Activated CD4-positive, alpha-beta T cell treated with anti-CD3 and anti-CD28 coated beads for 24 hours (primary cell): ENCODE results near the gene DNAJC5G.
"Not testable (repeated sequence)": the region's sequence is repeated elsewhere in the genome, so short reads cannot be mapped to it uniquely, and the experiment has no call there.

ENCODE experiments used
- DNase-seq, 2 donors: peaks; one replicate each; pipeline ENCODE4 v3.0.0-alpha.2; 2020; ENCODE audit warnings: low read depth in 2 of 2

Gene DNAJC5G

DNA sequence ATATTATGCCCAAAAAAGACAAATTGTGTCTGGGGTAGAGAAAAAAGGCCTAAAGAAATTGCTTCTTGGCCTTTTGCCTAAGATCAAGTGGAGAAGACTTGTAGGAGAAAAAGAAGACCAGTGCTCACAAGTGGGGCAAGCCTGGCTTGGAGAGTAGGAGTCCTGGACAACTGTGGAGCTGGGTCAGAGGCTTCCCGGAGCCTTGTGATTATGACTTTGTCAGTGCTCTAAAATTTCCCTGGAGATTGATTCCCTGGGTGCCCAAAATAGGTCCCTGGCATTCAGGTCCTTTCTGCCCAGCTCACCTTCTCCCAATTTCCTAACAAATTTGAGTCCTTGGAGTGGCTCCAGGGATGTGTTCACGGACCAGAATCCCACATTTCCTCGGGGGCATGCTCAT is 6.2 kb downstream of the DNAJC5G start:
- no peak for DNase-seq

DNA sequence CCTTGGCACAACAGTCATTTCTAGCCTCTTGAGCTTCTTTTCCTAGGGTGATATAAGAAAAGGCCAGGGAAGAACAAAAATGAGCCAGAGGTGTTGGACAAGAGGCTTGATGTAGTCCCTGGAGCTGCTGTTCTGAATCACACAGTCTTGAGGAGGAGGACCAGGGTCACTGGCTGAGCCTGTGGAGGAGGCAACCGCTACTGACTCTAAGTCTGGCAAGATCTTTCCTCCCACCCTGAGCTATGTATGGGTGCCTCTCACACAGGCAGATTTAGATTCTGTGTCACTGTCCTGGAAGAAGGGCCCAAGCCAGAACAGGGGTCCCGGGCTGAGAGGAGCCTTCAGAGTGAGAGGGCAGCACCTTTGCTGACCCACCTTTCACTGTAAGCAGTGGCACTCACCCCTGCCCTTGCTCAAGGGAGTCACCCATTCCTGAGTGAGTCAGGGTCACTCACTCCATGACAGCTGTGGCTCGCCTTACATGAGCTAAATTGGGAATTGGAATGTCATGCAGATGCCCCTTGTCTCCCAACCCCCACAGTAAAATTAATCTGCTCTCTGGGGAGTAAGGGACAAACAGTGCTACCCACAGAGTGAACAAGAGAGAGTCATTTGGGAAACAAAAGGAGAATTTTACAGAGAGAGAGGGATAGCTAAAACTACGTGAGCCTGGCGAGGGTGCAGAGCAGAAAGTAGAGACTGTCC is 6.8 kb downstream of the DNAJC5G start, which contains the start of gene TRIM54:
TSS of gene TRIM54 (plus strand) at position 575 of the 705 bp plus-strand sequence. CDS start 303 bp downstream, outside the sequence.
- no peak for DNase-seq

DNA sequence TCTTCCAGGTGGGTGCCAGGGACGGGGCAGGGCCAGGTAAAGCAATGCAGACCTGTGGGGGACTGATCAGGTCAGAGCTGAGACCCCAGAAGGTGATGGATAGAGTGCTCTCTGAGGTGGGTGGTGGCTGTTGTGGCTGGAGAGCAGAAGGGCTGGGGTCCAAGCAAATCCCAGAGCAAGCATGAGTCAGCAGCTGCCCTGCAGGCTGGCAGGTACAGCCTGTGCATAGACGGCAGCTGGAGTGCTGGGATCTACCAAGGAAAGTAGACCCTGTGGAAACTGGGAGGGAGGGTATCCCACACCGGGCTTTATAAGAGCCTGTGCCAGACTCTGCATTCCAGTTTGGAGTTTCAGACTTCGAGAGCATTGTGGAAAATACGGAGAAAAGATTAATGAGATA is 7.7 kb downstream of the DNAJC5G start:
- DNase-seq: no peak

DNA sequence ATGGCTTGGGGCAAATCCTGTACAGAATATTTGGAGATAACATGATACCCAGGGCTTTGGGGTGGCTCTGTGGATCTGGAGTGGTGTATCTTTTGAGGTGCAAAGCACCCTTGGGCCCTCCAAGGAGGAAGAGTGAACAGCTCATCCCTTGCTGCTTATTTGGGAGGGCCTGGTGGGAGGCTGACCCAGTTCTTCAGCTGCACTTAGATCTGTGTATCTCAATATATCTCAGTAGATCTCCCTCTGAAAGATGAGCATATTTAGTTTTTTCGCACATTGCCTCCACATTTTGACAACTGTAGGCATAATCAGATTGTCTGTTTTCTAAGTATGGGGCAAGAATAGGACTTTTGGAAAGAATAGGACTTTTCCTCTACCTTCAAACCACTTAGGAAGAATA is 9.8 kb downstream of the DNAJC5G start:
- DNase-seq: no peak

DNA sequence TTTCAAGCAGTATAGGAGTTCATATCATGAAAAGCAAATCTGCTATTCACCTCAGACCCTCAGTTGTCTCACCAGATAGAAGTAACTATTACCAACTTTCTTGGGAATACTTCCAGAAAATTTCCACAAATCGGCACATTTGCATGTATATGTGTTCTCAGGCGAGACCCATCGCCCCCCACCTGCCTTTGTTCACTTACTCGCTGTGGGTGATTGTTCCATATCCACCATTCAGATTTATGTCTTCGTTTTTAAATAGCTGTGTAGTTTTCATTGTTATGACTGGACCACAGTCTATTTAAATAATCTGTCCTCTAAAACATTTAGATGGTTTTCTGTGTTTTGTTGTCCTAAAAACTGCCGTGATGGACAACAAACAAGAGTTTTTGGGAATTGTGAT is 10.2 kb downstream of the DNAJC5G start:
- no peak for DNase-seq

DNA sequence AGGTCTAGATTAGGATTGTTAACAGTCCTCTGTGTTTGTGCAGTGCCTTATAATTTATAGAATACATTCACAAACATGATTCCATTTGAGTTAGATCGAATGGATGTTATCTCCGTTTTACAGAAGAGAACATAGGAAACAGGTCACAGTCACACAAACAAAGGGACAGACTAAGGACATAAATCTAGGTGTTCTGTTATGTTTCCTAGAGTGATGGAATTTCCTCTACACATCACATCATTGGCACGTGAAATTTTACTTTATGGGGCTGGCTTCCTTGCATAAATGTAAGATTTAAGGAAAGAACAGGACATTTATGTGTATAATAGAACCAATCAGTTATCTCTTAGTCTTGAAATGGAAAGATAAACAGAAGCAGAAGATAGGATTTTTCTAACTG is 13.4 kb downstream of the DNAJC5G start:
- no peak for DNase-seq

DNA sequence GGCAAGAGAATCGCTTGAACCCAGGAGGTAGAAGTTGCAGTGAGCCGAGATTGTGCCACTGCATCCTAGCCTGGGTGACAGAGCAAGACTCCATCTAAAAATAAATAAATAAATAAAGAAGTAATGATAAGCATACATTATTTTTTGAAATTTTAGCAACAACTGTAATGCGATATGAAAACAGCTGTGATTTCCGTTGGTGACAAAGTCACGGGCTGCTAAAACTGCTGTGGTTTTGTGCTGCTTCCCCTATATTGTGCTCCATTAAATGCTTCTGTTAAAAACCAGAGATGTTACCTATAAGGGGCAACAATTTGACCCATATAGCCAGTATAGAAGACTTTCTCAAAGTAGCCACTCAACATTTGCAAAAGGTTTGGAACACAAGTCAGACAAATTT is 15.3 kb downstream of the DNAJC5G start:
- DNase-seq: no peak

DNA sequence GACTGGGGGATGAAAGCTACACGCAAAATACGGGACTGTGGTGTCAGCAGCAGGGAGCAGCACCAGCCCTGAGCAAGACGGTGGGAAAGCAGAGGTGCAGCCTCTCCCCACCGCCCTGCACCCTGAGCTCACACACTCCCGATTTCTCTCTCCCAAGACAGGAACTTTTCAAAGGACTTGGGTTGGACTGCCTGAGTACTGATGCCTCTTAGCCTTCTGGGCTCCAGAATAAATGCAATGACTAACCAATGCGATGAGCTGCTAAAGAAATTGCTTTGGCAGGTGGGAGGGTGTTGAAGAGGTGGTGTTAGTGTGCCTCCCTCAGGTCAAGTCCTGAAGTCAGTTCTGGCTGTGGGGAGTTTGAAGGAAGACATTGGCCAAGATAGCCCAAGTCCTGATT is 16.6 kb downstream of the DNAJC5G start:
- DNase-seq: no peak

DNA sequence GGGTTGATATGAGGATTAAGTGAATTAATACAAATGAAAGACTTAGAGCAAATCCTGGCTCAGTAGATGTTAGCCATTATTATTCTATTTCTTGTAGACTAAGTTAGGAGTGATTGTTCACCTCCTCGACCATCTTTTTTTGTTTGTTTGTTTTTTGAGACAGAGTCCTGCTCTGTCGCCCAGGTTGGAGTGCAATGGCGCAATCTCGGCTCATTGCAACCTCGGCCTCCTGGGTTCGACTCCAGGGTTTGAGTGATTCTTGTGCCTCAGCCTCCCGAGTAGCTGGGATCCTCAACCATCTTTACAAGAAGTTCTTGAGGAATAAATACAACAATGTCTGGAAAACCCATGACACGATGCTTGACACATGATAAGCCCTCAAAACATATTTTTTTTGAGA is 19.7 kb downstream of the DNAJC5G start:
- no peak for DNase-seq

DNA sequence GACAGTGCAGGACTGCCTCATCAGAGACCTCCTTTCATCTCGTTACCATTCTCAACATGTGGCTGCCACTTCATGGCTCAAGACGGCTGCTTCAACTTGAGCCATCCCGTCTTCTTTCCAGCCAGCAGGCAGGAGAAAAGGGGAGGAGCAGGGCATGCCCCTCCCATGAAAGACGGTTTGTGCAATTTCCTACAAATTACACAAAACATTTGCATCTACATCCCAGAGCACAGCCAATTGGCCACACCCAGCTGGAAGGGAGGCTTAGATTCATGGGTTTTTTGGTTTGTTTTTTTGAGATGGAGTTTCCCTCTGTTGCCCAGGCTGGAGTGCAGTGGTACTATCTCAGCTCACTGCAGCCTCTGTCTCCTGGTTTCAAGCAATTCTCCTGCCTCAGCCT is 21.2 kb downstream of the DNAJC5G start:
- DNase-seq: no peak

DNA sequence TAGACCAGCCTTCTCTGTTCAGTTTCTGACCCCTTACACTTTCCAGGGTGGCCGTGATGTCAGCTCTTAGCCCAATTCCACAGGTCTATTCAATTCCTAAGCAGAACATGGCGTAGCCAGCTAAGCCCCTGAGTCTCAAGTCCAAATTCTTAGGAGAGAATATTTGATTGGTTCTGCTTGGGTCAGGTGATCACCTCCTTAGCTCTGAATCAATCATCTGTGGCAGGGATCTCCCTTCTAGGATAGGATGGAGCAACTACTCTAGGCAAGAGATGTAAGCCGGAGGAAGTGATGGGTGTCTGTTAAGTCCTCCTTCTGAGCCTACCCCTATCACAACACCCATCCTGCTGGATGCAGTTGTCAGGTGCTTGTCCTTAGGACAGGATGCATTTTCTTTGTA is 22.0 kb downstream of the DNAJC5G start:
- DNase-seq: no peak

DNA sequence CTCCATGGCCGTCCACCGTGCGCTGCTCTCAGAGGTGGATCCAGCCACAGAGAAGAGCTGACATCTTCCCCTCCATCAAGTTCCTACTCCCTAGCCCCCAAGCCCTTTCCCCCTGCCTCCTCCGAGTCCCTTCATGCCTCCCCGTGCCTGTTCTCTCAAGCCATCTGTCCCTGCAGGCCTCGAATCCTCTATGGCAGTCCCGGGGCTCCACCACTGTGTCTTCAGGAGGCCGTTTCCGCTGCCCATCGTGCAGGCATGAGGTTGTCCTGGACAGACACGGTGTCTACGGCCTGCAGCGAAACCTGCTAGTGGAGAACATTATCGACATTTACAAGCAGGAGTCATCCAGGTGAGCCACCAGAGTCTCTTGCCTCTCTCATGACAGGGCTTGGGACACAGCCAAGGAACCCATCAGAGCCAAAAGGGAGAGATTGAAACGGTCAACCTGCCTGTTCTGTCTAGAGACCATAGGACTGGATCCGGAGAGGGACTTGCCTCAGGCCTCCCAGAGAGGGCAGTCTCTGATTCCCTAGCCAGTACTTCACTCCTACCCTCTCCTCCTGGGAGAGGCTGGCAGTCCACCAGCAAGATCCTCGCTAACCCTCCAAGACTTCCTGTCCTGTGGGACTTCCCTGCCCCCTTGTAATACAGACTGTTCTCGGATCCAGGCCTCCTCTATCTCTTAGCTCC is 23.3 kb downstream of the DNAJC5G start:
- no peak for DNase-seq

DNA sequence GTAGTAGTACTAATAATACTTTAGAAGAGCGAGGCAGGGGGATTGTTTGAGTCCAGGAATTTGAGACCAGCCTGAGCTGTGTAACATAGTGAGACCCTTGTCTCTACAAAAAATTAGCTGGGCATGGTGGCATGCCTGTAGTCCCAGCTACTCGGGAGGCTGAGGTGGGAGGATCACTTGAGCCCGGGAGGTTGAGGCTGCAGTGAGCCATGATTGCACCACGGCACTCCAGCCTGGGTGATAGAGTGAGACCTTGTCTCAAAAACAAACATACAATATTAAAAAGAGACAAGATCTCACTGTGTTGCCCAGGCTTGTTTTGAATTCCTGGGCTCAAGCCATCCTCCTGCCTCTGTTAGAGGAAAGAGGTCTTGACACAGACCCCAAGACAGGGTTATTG is 25.4 kb downstream of the DNAJC5G start:
- DNase-seq: not testable (repeated sequence)

DNA sequence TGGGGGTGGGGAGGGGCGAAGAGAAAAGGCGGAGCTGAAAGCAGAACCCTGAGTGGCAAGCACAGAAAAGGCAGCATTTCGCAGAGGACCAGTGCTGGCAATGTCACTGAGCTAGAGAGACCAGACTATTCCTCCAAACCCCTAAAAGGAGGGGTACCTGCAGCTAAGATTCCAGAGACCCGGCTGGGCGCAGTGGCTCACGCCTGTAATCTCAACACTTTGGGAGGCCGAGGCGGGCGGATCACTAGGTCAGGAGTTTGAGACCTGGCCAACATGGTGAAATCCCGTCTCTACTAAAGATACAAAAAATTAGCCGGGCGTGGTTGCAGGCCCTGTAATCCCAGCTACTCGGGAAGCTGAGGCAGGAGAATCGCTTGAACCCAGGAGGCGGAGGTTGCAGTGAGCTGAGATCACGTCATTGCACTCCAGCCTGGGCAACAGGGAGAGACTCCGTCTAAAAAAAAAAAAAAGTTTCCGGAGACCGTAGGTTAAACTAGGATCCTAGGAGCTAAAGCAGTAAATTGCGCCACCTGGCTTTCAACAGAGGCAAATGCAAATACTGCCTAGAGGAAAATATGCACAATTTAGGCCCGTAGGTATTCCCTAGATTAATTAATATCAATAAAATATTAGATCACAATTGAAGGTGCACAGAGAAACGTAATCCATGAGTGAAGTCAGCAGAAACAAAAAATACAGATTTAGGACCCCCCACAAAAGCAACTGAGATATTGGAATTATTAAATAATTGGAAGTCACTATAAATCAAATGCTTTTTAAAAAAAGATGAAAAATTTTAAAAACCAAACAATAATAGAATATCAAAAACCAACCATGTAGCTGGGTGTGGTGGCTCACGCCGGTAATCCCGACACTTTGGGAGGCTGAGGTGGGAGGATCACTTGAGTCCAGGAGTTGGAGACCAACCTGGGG is 28.1 kb downstream of the DNAJC5G start:
- DNase-seq: peak in 1 of 2 donors; percentile 25

DNA sequence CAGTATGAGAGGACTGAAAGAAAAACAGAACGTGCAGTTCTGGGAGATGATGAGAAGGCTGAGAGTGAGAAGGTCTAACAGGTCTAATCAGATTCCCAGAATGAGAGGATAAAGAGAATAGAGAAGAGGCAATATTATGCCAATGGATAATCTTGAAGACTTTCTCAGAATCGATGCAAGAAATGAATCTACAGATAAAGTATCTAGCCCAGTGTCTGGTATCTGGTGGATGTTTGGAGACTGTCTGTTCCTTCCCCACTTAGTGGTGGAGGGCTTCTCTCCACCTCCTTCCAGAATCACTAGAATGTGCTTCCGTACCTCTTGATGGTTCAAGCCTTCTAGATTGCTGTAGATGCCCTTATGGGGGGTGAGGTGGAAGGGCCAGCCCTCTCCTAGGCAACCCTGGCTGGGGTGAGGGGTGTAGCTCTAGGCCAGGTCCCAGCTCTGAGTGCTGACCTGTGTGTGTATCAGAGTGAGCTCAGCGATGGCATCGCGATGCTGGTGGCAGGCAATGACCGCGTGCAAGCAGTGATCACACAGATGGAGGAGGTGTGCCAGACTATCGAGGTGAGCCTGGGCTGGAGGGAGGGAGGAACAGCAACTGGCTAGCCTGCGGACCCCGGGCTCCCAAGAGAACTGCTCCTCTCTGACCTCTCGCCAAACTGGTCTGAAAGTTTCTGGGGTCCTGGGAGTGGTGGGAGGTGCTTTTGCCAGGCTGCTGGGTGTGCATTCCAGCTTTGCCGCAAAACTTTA is 29.4 kb downstream of the DNAJC5G start:
- no peak for DNase-seq

DNA sequence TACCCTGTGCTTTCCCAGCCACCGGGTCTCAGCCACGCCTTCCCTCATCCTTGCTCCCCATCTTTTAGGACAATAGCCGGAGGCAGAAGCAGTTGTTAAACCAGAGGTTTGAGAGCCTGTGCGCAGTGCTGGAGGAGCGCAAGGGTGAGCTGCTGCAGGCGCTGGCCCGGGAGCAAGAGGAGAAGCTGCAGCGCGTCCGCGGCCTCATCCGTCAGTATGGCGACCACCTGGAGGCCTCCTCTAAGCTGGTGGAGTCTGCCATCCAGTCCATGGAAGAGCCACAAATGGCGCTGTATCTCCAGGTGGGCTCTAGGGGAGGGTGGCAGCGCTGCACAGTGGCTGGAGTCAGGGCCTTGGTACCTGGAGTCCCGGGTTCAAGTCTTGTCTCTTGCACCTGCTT is 30.3 kb downstream of the DNAJC5G start:
- DNase-seq: no peak

DNA sequence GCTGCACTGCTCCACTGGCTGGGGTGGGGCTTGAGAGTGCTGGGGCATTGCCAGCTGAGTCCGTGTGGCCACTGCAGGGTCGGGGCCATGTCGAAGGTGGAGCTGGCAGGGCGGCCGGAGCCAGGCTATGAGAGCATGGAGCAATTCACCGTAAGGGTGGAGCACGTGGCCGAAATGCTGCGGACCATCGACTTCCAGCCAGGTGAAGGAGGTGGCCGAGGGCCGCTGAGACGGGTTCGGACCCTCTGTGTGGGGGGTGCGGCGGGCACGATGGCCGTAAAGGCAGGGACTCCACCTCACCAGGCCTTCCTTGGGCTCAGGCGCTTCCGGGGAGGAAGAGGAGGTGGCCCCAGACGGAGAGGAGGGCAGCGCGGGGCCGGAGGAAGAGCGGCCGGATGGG is 30.9 kb downstream of the DNAJC5G start:
- no peak for DNase-seq

DNA sequence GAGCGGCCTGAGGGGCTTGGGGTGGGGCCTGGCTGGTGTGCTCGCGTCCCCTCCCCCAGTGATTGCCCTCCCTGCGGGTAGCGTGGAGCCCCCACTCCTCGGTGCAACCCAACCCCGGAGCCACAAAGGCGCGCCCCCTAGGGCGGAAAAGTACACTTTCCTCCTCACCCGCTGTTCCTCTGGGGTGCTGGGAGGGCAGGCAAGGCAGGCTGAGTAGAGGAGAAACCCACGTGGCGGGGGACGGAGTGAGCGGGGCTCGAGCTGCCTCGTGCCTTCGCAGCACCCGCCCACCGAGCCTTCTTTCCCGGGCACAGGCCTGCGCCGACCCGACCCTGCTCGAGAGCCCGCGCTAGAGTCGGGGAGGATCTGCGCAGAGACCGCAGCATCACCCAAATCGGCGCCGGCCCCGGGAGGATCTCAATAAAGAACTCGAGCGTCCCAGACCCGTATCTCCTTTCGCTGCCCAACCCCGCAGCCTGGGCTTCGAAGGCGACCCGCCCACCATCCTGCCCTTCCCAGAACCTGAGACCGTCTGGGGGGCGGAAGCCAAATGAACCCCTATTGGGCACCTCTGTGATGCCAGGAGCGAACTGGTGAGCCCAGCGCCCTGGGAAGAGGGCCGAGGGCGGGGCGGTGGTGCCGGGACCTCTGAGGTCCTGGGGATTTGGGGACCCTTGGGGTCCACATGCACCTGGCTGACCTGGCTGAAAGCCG is 31.5 kb downstream of the DNAJC5G start:
- DNase-seq: peak in 1 of 2 donors; percentile 19

DNA sequence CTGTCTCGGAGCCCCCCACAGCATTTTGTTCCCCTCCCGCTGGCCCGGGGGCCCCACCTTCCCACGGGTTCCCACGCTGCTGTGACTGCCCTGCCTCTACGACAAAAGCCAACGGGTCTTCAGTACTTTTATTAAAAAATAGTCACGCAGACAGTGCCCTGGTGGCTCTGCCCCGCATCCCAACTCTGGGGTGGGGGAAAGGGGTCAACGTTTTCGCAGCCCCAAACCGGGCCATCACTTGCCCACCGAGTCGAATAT is 32.0 kb downstream of the DNAJC5G start:
- no peak for DNase-seq

DNA sequence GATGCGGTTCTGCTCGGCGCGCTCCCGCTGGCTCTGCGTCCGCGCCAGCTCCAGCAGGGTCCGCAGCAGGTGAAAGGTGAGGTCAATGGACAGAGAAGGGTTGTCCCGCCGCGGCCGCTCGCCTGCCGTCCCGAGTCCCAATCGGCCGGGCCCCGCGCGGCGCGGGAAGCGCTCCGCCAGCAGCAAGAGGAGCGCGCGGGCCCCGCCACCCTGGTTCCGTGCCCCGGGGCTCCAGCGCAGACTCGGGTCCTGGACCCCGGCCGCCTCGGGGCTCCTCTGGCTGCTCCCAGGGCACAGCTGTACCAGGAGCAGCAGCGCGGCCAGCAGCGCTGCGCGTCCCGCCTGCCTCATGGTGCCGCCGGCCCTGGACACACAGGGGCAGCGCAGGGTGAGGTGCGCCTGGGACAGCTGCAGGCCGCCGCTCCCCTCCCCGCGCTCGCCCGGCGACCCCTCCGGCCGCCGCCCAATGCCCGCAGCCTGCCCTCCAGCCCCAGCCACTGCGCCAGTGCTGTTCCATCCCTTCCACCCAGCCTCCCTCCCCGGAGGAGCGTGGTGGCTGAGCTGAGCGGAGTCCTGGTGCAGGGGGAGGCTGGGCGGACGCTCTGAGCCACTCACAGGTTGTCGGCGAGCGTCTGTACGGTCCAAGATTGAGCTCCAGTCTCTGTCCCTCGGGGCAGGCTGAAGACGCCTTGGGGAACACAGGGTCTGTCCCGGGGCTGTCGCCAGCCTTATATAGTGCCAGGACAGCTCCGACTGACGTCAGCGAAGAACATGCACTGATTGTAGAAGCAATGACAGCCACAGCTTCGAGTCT is 32.5 kb downstream of the DNAJC5G start:
- no peak for DNase-seq
